ACHN (cell line): ENCODE data around the gene HLA-A.
A peak's percentile ranks its signal among the peaks of the same experiment; 100 is the strongest.
"Not testable (repeated sequence)": the region's sequence is repeated elsewhere in the genome, so short reads cannot be mapped to it uniquely, and the experiment has no call there.

Experiments used
- DNase-seq: peaks from one replicate; pipeline ENCODE4 v3.0.0-alpha.2; 2015
- in situ Hi-C: cut with HindIII; loops from 2 replicates; pipeline ENCODE4 v1.10.0; 2017; ENCODE audit warnings: low sequenced_read_pairs, low pct_ligation_motif_present, low pct_unique_long_range_greater_than_20kb

The HLA-A gene

DNA sequence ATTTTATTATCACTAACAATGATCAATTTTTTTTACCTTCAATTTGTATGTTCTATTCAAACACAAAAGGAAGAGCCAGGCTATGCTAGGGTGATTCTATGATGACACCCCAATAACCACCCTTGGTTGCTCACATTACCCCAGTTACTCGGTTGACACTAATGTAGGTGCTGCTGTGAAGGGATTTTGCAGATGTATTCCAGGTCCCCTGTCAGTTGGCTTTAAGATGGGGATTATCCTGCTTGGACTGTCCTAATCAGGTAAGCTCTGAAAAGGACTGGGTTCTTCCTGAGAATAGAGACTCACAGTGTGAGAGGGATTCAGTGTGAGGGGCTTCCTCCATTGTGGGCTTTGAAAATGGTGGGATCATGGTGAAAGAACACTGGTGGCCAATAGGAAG, 11.9 kb downstream of the HLA-A start:
- in situ Hi-C loops = no loop called here
- DNase-seq = no peak

DNA sequence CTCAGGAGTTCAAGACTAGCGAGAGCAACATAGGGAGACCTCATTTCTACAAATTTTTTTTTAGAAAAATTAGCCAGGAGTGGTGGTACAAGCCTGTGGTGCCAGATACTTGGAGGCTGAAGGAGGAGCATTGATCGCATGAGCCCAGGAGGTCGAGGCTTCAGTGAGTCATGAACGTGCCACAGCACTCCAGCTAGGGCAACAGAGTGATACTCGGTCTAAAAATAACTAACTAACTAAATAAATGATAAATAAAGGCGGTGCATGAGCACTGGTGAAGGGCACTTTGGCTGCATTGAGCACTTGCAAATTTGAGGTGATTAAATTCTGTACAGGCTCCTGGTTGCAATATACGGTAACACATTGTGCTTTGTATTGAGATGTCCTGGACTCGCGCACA, 13.5 kb downstream of the HLA-A start:
- in situ Hi-C loops = no loop called here

DNA sequence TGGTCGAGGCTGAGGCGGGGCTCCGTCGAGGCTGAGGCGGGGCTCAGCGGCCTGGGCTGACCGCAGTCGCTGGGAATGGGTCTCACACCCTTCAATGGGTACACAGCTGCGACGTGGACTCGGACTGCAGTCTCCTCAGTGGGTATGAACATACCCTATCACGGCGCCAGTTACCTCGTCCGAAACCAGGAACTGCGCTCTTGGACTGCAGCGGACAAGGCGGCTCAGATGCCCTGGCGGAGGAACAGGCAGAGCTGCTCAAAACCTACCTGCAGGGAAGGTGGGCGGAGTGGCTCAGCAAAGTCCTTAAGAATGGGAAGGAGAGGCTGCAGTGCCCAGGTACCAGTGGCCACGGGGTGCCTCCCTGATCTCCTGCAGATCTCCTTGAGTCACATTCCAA, 14.2 kb downstream of the HLA-A start:
- in situ Hi-C loops = no loop called here
- DNase-seq = no peak

More for the DNA sequence above, 13.5 kb downstream of the HLA-A start:
- DNase-seq = no peak

DNA sequence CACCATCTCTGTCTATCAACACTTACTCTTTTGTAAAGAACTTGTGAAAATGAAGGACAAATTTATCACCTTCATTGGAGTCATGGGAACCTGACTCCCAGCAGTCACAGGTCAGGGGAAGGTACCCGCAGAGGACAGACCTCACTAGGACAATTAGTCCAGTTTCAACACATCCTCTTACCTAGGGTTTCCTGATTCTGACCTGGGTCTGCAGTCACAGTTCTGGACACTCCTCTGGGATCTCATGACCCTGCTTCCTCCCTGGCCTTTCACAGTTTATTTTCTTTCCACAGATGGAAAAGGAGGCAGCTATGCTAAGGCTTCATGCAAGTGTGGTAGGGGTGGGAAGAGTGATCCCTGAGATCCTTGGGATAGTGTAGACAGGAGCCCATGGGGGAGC, 15.7 kb downstream of the HLA-A start:
- no peak for DNase-seq
- in situ Hi-C loops = no loop called here

DNA sequence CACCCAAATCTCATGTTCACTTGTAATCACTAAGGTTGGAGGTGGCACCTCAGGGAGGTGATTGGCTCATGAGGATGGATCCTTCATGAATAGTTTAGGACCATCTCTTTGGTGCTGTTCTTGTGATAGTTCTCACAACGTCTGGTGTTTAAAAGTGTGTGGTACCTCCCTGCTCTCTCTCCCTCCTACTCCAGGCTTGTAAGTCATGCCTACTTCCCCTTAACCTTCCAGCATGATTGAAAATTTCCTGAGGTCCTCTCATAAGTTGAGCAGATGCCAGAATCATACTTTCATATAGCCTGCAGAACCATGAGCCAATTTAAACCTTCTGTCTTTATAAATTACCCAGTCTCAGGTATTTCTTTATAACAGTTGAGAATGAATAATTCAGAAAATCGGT, 16.6 kb downstream of the HLA-A start:
- in situ Hi-C loops = no loop called here
- DNase-seq = no peak

DNA sequence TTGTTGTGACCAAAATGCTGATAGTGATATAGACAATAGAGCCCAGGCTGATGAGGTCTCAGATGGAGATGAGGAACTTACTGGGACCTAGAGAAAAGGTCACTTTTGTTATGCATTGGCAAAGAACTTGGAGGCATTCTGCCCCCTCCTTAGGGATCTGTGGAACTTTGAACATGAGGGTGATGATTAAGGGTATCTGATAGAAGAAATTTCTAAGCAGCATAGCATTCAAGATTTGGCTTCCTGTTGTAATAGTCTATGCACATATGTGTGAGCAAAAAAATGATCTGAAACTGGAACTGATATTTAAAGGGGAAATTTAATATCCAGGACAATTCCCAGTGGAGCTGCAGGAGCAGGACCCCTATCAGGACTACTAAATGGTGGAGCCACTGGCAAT, 17.1 kb downstream of the HLA-A start:
- DNase-seq = no peak
- in situ Hi-C loops = no loop called here

DNA sequence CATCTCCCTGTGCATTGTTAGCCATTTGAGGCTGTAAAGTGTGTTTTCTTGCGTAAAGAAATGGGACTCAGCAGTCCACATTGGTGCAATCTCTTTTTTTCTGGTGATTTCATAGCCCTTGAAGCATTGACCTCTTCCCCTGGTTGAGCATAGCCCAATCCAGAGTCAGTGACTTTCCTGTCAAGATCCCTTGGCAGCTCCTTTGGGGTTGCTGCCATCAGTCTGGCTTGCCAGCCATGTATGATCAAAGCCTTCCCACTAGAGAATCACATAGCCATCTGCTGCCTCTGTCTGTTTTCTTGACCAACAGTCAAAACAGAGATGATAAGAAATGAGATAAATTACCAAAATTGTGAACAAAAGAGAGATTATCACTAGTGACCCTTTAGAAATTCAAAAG, 19.6 kb downstream of the HLA-A start:
- in situ Hi-C loops = no loop called here
- DNase-seq = no peak

DNA sequence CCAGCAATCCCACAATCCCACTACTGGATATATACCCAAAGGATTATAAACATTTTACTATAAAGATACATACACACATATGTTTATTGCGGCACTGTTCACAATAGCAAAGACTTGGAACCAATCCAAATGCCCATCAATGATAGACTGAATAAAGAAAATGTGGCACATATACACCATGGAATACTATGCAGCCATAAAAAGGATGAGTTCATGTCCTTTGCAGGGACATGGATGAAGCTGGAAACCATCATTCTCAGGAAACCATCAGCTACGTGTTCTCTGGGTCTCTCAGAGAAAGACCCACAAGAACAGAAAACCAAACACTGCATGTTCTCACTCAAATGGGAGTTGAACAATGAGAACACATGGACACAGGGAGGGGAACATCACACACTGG, 21.4 kb downstream of the HLA-A start:
- DNase-seq, in situ Hi-C loops: not testable (repeated sequence)

DNA sequence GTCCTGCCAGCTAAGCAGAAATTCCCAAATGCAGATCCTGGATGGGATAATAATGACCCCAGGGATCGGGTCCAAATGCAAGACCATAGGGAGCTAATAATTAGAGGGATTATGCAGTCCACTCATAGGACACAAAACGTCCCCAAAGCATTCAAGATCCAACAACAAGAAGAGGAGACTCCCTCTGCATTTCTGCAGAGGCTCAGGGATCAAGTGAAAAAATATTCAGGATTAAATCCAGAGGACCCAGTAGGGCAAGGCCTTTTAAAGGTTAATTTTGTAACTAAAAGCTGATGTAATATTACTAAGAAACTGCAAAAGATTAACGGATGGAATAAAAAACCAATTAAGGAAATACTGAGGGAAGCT, 22.2 kb downstream of the HLA-A start:
- in situ Hi-C loops = no loop called here
- no peak for DNase-seq

DNA sequence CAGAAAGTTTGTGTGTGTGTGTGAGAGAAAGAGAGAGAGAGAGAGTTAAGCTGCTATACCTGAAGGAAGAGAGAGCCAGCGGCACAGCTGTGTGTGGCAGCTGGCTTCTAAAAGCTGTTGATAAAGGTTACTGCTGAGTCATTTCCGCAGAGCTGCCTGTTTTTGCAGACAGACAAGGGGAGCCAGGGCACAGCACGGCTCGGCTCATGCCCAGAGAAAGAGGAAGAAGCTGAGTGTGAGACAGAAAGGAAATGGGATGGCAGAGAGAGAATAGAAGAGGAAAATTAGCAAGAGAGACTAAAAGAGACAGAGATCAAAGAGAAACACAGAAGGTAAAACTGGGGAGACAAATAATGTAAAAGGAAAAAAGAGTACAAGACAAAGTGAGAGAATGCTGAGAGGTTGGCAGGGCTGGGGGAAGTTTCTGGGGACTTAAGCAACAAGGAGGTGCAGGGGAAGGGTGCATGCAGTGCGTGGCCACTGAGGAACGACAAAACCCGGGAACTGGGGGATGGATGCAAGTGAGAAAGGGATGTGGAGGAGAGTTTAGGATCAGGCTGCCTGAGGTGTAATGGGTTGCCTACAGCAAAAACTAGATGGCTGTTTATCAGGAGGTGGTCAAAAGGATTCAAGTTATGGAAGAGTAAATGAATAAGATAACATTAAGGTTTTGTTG, 22.7 kb downstream of the HLA-A start:
- in situ Hi-C loops = no loop called here
- peak; percentile 58 for DNase-seq

DNA sequence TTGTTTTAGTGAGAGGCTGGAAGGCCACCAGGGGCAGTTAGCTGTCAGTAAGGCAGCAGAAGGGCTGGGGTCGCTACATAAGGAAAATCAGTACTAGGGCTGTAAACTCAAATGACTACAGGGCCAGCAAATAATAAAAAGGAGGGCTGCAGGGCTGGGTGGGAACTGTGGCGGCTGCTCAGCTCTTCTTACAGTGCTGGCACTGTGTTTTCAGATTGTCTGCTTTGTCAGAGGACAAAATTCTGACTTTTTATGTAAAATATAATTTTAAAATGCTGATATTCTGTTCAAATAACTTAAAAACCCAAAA, 23.2 kb downstream of the HLA-A start:
- DNase-seq = no peak
- in situ Hi-C loops = no loop called here

DNA sequence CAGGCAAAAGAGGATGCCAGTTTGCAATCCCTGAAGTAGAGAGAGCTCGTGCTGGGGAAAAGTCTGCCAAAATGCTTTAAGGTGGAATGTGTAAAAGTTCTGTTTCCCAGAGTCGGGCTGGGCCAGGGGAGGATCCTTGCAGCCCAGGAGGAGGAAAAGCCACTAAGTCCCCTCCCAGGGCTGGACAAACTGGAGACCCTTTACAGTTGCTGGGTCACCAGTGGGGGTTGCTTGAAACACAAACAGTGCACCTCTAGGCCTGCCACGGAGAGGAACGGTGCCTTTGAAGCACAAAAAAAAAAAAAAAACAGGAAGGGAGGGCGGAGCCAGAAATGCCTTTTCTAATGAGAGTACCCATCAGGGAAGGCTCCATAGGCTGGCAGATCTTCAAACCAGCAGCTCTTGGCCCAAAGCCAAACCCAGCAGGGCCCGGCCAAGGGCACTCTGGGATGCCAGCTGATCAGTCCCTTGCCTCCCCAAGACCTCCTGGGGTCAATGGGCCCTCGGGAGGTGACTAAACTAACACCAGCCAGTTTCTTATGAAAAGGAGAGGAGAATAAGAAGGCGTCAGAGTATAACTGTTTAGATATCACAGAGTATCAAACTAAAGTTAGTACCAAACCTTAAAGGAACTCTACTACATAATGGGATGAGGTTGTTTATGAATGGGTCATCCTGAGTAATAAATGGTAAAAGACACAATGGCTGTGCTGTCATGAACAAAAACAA, 23.7 kb downstream of the HLA-A start:
- peak; percentile 82 for DNase-seq
- in situ Hi-C loops = no loop called here

DNA sequence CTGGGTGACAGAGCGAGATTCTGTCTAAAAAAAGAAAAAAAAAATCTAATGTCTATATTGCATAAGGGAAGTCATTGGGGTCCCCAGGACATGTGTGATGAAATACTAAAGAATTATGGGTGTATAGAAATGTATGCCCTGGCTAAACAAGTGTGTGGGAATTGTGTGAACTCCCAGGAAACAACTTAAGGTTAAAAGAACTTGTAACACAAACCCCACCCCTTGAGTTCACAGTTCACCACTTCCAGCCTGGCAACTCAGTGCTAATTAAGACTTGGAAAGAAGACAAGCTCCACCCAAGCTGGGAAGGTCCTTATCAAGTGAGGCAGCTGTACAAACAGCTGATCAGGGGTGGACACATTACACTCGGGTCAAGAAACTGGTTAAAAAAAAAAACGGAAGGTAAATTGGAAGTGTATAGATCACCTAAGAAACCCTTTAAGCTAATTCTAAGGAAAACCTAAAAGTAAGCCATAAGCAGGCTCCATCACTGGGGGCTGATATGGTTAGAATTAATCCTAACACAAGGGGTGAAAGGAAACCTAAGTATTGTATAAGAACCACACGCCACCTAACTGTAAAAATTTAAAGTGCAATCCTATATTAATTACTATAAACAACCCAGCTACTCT, 25.2 kb downstream of the HLA-A start:
- no peak for DNase-seq
- in situ Hi-C loops = no loop called here

DNA sequence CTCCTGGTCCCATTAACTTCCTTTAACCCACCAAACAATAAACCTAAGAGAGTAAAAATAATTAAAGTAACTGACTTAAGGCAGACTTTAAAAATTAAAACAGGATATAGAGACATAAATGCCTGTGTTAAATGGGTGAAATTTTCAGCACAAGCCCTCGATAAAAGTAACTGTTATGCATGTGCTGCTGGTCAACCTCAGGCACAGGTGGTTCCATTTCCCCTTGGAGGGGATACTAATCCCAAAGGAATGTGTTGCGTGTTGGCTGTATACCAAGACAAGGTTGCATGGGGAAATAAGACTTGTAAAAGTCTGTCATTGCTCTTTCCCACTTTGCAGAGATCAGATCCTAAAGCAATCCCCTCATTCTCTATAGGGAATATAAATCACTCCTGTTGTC, 25.8 kb downstream of the HLA-A start:
- DNase-seq = peak; percentile 80
- in situ Hi-C loops = no loop called here

DNA sequence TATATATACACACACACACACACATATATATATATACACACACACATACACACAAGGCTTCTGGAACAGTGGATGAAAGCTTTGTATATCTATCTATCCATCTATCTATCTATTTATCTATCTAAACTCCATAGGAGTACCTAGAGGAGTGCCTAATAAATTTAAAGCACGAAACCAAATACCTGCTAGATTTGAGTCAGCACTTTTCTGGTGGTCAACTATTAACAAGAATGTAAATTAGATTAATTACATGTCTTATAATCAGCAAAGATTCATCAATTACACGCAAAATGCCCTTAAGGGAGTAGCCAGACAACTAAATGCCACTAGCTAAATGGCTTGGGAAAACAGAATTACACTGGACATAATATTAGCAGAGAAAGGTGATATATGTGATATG, 26.6 kb downstream of the HLA-A start:
- DNase-seq = no peak
- in situ Hi-C loops = no loop called here

DNA sequence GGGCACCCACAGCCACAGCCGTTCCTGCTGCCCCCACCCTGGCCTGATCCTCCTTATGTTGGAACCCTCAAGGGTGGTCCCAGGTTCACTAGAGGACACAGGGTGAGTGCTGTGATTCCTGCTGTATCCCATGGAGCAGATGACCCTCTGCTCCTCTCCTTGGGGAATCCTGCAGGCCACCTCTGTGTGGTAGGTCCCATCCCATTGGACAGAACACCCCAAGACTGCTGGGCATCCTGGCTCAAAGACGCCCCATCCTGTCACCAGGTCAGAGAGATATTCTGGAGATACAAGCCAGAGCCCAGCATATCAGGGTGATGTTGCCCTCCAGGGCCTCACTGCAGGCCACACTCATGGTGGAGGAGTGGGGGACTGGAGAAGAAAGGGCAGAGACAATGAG, 28.4 kb downstream of the HLA-A start:
- in situ Hi-C loops = no loop called here
- no peak for DNase-seq

DNA sequence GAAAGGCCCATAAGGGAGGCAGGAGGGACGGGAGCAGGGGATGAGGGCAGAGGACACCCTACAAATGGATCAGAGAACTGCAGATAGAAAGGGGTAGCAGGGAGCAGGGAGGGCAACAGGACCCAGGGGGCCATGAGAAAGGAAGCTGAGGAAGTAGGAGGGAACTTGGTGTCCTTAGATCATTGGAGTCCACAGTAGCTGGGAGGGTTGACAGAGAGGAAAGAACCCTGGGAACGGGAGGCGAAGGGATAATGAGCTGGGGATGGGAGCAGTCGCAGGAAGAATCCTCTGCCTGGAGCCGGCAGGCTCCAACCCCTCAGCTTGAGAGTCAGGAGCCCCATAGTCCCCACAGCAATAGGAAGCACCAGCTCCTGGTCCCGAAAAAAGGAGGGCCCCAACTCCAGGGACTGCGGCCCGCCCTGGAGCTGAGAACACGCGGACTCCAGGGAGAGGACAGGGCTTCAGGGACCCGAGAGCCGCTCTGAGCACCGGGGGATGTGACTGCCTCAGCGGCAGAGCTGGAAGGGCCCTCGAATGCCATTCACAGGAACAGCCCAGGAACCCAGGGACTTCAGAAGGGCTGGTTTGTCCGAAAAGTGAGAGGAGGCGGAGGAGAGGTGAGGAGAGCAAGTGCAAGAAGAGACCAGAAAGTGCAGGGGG, 32.7 kb downstream of the HLA-A start:
- in situ Hi-C loops = no loop called here
- DNase-seq = no peak

DNA sequence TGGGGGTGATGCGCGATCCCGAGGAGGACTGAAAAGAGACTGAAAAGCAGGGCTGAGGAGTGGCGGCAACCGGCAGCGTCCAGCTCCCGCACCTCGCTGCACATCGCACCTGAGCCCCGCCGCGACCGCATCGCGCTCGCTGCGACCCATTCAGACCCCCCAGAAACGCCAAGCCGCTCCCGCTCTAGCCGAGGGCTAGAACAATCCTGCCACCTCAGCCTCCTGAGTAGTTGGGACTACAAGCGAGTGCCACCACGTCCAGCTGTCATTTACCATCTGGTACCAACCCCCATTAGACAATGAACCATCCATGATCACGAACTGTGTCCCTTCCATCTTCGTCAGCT, 33.2 kb downstream of the HLA-A start:
- DNase-seq = no peak
- in situ Hi-C loops = no loop called here

DNA sequence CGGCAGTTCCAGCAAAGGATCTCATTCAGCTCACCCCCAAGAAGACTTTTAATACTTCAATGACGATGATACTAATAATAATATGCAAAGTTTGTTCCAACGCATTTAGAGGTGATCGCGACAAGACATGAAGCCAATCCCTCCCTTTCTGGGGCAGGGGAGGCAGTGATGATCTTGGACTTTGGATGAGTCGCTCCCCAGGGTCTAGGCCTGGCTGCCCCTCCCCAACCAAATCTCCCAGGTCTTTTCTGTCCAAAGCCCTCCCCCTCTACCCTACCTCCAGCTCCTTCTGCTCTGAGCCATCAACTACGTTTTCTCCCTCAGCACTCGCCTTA, 33.9 kb downstream of the HLA-A start:
- no peak for DNase-seq
- in situ Hi-C loops = no loop called here
